ENCODE measurements around the gene FBXO46. TPM values are rescaled to one million over a fixed set of nuclear protein-coding genes. Genes with fewer than 3 reads are reported as not detected.
A peak's percentile ranks its signal among the peaks of the same experiment; 100 is the strongest.
"Not testable (repeated sequence)": the region's sequence is repeated elsewhere in the genome, so short reads cannot be mapped to it uniquely, and the experiment has no call there.

FBXO46 gene
- polyA plus RNA-seq, 12 donors, result 8.3 to 31.5 (median 13.2) TPM; not detected in 1

DNA sequence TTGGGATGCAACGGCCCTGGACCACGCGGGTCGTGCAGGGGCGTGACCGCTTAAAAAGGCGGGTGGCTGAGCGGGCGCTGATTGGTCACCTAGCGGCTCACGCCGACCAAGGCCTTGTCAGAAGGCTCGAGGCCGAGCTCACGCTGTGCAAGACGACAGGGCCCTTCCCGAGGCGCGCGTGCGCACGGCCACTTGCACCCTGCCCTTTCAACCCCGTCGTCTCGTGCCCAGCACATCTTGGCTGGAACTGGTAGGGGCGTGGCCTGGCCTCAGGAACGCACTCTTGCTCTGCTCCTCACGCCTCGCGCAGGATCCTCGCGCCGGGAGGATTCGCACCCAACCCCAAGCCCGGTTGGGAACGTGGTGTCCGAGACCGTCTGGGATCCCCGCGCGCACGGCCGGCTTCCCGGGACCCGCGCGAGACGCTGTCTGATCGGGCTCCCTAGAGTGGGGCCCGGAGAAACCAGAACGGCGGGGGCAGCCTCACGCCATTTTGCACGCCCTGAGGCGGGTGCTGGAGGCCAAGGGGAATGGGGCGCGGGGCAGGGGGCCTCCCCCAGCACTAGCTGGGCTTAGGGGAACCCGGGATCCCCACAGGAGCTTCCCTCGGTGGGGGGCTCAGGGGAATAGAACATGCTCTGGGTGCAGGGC lies 2.6 kb upstream of the FBXO46 start, which contains the start of gene MEIOSIN:
Gene MEIOSIN (plus strand): TSS at position 280 of the 651 bp plus-strand sequence. CDS start 1,938 bp downstream, outside the sequence.
- no peak for DNase-seq

DNA sequence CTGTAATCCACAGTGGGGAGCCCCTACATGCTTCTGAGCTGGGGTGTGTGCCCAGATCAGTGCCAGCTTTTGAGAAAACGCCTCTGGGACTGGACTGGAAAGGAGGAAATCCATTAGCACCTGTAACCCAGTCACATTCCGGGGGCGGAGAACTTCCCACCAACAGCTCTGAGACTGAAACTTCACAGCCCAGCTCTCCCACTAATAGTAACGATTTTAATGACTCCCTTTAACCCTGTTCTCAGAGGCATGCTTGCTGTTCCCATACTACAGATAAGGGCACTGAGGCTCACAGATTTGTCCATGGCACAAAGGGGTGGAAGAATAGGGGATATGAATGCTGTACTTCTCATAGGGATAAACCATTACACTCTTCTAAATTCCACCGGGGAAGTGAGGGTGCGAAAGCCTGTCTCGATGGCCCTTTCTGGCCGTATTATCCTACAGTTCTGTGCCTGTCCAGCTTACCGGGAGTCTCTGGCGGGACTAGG lies 851 bp downstream of the FBXO46 start:
- no peak for DNase-seq

DNA sequence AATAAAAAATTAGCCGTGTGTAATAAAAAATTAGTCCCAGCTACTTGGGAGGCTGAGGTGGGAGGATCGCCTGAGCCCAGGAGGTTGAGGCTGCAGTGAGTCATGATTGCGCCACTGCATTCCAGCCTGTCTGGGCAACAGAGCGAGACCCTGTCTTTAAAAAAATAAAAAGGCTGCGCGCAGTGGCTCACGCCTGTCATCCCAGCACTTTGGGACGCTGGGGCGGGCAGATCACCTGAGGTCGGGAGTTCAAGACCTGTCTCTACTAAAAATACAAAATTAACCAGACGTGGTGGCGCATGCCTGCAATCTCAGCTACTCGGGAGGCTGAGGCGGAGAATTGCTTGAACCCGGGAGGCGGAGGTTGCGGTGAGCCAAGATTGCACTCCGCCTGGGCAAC lies 2.0 kb downstream of the FBXO46 start:
- not testable (repeated sequence) for DNase-seq

DNA sequence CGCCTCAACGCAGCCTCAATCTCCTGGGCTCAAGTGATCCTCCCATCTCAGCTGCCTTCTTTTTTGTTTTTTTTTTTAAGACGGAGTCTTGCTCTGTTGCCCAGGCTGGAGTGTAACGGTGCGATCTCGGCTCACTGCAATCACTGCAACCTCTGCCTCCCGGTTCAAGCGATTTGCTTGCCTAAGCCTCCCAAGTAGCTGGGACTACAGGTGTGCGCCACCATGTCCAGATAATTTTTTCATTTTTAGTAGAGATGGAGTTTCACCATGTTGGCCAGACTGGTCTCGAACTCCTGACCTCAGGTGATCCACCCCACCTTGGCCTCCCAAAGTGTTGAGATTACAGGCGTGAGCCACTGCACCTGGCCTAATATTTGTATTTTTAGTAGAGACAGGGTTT lies 10.6 kb downstream of the FBXO46 start:
- DNase-seq, result not testable (repeated sequence)

DNA sequence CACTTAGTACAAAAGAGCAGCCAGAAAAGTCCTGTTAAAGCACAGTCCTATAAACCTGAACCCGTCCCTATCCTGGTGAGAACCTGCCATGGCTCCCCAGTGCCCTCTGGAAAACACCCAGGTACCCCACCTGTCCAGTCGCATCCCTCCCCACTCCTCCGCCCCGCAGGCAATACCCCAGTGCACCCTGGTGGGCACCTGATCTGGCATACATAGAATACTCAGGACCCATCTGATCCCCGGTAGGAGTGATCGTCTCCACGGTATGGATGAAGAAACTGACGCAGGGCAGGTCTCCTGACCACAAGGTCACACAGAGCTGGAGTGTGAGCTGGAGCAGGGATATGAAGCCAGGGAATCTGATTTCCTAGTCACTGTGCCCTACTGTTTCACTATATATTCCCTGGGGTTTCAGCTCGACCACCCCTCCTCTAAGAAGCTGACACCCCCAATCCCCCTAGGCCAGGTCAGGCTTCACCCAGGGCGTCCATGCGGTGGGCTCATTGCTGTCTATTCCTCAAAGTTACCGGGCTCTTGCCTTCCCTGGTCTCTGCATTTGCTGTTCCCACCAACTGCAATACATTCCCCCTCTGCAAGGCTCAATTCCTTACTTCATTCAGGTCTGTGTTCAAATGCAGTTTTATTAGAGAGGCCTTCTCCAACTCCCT lies 12.6 kb downstream of the FBXO46 start:
- no peak for DNase-seq

DNA sequence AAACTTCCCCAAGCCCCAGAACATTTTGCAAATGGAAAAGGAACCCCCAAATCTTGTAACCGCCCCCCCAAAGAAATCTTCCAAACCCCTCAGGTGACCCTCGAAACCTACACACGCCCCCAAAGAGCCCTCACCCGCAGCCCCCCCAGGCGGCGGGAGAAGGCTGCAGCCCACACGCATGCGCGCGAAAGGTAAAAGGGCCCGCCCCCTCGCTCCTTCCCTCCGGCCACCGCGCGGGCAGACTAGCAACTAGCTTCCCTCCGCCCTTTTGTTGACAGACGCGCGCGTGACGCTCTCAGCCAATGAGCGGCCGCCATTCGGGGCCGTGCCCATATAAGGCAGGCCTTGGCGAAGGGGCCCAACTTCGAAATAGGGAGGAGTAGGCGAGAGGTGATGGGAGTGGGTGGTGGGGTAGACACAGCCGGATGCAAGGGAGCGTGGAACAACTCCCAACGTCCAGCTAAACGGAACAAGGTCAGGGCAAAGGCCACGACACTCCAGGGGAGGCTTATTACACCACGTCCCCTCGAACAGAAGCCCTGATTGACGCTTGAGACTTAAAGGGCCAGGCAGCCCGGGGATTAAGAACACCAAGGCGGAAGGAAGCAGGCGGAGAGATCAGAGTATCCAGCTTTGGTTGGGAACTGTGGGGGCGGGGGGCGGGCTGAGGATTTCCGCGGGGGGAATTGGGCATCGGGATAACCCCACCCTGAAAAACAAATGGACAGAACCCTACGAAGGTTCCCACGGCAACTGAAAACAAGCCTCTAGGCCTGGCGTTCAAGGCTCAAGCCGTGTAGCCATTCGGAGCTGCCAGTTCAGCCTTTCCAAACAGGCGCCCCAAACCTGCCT lies 13.3 kb downstream of the FBXO46 start:
- peak; percentile 98 for DNase-seq

DNA sequence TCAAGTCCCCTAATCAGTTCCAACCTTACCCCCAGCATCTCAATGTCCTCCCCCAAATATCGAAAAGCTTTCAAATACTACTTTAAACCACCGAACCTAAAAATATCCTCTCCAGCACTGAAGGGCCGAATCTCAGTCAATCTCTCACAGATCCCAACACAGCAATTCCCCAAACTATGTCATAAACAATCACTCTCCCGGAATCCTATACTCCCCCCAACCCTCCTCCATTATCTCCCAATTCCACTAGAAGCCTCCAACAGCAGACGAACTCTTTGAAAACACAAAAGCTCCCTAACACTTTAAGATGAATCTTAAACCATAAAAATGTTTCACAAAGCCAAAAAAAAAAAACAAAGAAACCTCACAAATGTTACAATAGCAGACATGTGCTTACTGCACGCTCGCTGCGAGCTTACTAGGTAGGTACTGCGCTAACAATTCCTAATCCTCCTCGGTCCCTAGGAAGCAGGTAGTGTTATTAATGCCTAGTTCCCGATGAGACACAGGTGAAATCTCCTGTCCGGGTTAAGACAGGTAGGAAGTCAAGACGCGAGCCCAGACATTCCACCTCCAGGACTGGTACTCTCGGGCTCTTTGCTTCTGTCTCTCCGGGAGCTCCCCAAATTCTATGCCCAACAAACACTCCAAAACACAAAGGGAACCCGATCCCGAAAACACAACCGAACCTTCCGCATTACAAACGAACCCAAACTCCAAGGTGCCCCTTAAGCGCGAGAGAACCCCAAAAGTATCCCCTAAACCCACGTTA lies 14.2 kb downstream of the FBXO46 start:
- DNase-seq, result peak; percentile 41

DNA sequence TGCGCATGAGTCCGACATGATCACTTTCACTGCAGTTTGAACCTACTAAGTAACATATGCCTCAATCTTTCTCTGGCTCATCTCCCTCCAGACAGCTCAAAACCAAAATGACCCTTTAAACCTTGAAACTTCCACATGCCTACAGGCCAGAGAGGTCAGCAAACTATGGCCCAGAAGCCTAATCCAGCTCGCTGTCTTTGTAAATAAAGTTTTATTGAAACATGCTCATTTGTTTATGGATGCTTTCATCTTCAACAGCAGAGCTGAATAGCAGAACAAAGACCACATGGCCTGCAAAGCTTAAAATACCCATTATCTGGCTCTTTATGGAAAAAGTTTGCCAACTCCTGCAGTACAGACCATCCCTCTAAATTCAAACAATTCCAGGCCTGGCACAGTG lies 15.6 kb downstream of the FBXO46 start:
- no peak for DNase-seq

DNA sequence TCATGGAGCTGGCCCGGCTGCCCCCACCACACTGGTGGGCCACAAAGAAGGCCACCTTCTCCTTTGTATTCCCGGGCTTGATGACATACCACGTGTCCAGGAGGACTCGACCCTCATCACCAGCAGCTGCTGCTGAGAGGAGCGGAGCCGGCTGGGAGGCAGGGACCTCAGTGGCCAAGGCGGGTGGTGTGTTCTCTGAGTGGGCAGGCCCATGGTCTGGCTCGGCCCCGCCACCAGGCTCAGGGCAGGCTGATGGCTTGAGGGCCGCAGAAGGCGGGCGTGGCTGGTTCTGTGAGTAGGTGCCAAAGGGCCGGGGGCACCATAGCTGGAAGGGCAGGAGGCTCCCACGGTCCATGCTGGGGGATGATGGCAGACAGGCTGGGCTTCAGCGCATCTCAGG lies 17.6 kb downstream of the FBXO46 start:
- no peak for DNase-seq

DNA sequence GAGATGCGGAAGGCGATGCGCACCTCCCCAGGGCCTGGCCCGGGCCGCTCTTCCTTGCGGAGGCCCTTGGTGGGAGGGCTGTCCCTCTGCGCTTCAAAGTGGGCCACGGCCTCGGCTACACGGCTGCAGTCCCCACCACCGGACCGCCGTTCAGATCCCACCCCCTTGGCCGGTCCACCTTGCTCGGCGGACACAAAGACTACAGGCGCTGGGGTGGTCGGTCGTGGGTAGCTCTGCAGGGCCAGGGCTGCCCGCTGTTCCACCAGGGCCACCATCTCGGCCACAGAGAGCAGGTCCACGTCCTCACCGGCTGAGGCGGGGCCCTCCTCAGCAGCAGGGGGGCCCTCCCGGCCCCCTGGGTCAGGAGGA lies 18.0 kb downstream of the FBXO46 start:
- DNase-seq, result no peak

DNA sequence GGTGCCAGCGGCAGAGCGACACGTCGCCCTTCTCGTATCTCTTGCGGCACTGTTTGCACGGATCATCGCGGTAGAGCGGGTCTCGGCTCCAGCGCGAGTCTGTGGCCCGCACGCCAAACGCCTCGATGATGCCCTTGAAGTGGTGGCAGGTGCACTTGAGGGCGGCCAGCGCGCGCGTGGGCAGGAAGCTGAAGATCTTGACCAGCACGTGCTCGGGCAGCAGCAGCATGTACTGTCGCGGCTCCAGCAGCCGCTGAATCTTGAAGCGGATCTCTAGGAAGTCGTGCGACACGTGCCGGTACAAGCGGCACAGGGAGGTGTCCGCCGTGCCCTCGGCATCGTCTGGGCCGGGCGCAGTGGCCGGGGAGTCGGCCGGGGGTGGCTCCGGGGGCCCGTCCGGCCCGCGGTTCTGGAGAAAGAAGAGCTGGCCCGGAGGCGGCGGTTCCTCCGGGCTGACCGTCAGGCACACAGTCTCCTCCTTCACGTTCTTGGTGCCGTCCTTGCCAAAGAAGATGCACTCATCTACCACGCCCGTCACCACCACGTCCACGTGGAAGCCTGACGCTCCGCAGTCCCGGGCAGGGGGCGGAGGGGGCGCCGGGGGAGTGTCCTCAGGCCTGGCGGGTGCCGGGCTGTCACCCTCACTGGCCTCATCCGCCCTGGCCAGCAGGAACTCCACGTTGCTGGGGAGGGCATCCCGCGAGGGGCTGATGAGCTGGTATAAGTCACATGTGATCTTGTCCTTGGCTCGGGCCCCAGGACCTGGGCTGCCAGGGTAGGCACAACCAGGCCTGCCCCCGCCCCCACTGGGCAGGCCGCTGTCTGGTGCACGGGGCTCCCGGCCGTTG lies 18.6 kb downstream of the FBXO46 start:
- DNase-seq, result no peak

DNA sequence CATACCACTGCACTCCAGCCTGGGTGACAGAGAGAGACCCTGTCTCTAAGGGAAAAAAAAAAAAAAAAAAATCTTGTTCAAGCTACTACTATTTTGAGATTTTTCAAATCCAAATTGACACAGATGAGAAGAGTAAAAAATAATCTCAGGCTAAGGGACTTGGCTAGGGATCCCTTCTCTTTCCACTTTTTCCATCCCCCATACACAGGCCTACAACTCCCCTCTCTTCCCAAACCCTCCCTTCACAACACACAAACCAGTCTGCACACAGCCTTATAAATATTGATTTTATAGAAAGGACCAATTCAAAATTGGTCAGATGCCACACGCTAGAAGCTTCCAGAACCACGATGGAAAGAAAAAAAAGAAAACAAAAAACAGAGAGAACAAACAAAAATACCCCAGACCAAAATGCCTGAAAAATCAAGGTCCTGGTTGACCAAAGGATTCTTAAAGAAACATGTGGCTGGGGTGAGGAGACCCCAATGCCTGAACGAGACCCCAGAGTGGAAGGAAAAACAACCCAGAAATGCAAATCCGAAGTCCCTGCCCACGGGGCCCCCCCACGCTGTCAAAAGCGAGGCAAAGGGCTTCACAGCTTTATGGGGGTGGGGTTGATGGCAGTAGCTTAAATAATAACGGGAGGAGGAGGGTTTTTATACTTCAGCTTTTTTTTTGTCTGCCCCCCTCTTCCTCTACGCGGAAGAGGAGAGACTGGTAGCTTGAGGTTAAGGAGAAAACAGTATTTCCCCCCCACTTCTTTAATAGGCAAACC lies 20.2 kb downstream of the FBXO46 start:
- no peak for DNase-seq

DNA sequence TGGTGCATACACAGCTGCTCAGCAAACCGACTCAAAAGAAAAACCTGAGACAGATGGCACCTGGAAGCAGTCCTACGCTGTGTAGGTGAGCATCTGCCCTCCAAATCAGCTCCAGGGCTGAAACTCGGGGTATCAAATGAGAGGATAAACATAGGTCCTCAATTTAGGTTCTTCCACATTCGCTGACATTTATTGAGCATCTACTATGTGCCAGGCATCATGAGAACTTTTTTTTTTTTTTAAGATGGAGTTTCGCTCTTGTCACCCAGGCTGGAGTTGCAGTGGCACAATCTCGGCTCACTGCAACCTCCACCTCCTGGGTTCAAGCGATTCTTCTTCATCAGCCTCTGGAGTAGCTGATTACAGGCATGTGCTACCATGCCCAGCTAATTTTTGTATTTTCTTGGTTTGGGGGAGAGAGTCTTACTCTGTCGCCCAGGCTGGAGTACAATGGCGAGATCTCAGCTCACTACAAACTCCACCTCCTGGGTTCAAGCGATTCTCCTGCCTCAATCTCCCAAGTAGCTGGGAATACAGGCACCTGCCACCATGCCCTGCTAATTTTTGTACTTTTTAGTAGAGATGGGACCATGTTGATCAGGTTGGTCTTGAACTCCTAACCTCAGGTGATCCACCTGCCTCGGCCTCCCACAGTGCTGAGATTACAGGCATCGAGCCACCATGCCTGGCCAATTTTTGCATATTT lies 24.8 kb downstream of the FBXO46 start:
- DNase-seq, result no peak

DNA sequence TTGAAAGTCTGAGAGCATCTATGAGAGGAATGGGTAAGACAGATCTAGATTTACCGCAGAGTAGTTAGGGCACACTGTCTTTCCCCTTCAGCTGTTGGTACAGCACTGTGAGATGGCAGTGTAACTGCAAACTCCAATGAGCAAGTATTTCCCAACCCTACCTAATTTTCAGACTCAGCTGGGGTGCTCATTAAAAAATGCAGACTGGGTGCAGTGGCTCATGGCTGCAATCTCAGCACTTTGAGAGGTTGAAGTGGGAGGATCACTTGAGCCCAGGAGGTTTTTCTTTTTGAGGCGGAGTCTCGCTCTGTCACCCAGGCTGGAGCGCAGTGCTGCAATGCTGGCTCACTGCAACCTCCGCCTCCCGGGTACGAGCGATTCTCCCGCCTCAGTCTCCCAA lies 25.6 kb downstream of the FBXO46 start:
- DNase-seq, result no peak

DNA sequence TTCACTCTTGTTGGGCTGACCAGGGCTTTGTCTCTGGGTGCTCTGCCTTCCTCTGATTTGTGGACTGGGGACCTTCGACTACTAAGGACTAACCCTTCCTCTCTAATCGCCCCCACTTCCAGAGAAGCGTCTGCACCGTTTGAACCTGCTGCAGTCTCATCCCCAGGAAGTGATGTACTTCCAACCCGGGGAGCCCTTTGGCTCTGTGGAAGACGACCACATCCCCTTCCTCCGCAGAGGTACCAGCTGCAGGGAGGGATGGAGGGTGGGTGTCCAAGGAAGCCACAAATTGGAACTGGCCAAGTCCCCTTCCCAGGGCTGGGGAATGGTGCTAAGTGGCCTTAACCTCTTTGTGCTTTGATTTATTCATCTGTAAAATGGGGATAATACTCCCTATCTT lies 29.0 kb downstream of the FBXO46 start:
- DNase-seq, result no peak

DNA sequence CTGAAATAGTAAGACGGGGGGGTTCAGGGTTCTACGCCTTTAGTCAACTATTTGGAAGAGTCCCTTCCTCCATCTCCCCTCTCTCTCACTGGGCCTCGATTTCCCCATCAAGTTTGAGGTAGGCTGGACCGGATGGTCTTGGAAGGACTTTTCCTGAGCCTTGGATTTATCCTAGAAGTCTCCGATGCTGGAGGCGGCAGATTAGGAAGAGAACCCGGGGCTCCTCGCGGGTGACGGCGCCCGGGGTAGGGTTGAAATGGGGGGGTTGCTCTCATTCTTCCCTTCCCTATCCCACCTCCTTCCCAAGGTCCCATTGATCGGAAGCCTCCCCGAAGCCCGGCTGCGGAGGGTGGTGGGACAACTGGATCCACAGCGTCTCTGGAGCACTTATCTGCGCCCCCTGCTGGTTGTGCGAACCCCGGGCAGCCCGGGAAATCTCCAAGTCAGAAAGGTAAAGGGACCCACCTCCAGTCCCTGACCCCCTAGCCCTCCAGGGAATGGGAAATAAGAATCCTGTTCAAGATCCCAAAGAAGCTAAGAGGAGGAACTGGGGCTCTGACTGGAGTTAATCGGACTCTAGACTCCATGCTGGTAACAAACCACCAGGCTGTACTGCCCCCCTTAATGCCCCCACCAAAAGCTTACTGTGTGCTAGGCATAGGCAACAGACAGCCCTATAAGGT lies 37.4 kb downstream of the FBXO46 start:
- peak; percentile 66 for DNase-seq

DNA sequence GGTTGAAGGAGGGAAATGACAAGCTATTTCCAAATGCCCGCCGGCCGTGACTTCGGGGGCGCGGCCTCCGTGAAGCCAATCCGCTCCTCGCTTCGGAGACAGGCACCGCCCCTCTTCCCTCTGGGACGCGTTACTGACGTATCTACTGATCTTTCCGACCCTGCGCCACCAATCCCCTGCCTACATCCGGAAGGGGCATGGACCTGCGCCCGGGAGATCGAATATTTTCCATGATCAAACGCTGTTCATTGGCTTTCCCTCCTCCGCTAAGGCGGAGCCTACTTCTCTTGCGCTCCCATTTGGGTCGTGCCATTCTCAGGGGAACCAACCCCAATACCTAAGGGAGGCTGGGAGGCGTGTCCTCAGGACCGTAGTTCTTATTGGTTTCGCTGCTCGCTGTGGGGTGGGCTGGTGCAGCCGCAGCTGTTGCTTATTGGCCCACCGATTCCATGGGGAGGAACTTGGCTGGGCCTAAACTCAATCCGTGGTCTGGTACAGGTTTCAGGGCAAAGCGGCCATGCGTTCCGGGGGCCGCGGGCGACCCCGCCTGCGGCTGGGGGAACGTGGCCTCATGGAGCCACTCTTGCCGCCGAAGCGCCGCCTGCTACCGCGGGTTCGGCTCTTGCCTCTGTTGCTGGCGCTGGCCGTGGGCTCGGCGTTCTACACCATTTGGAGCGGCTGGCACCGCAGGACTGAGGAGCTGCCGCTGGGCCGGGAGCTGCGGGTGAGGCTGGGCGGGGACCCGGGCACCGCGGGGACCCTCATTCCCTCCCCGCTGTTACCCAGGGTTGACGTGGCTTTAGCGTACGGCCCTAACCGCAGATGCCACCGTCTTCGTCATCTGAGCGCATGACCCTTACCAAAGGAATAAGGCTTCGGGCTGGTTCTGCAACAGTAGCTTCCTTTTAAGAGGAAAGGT lies 38.2 kb downstream of the FBXO46 start, which contains the start of gene QPCTL:
Gene QPCTL (plus strand): TSS at position 480 of the 919 bp plus-strand sequence. CDS start 38 bp downstream, at position 518.
- peak; percentile 95 for DNase-seq

Data from muscle of arm (tissue), 12 donors.